RWPE1 (cell line): ENCODE results near the gene BSG.

Experiments
- CTCF ChIA-PET: fragments of 350-600 bp; sonication (Branson Sonifier 250); formaldehyde crosslinking; extraction: SDS; loops from one replicate; lab custom pipeline; 2021; lab: Yijun Ruan, JAX
- POLR2A ChIA-PET: fragments of 400-600 bp; formaldehyde crosslinking; extraction: SDS; loops from one replicate; lab custom pipeline; 2020; ENCODE audit warnings: antibody characterized with exemption; ENCODE audit not compliant: low non-redundant PET; lab: Yijun Ruan, JAX
- DNase-seq: peaks from one replicate; pipeline ENCODE4 v3.0.0; 2012; ENCODE audit warnings: low spot score
- H3K27ac ChIP-seq: fragments of 450-650 bp; 2 replicates; pipeline ENCODE4 v1.5.1; 2017
- TF ChIP-seq, protein P1 (sequence below): fragments of 450-650 bp; conservative IDR thresholded peaks from 2 replicates; pipeline ENCODE4 v1.5.1; 2017; ENCODE audit warnings: low read depth, mild to moderate bottlenecking

Gene BSG

DNA sequence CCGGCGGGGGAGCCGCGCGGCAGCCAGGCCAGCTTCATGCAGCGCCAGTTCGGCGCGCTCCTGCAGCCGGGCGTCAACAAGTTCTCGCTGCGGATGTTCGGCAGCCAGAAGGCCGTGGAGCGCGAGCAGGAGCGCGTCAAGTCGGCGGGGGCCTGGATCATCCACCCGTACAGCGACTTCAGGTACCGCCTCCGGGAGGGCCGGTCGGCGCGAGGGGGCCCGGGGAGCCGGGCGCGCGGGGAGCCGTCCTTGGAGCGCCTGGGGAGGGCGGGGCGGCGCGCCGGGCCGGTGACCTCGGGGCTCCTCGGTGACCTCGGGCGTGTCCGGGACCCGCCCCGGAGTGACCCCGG, 18.0 kb downstream of the BSG start:
- TF ChIP-seq, protein P1, sequence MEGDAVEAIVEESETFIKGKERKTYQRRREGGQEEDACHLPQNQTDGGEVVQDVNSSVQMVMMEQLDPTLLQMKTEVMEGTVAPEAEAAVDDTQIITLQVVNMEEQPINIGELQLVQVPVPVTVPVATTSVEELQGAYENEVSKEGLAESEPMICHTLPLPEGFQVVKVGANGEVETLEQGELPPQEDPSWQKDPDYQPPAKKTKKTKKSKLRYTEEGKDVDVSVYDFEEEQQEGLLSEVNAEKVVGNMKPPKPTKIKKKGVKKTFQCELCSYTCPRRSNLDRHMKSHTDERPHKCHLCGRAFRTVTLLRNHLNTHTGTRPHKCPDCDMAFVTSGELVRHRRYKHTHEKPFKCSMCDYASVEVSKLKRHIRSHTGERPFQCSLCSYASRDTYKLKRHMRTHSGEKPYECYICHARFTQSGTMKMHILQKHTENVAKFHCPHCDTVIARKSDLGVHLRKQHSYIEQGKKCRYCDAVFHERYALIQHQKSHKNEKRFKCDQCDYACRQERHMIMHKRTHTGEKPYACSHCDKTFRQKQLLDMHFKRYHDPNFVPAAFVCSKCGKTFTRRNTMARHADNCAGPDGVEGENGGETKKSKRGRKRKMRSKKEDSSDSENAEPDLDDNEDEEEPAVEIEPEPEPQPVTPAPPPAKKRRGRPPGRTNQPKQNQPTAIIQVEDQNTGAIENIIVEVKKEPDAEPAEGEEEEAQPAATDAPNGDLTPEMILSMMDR = no peak
- ChIA-PET POLR2A (no interaction called here), CTCF (no interaction called here)
- H3K27ac ChIP-seq = no peak overlapping the region
- DNase-seq = no peak

DNA sequence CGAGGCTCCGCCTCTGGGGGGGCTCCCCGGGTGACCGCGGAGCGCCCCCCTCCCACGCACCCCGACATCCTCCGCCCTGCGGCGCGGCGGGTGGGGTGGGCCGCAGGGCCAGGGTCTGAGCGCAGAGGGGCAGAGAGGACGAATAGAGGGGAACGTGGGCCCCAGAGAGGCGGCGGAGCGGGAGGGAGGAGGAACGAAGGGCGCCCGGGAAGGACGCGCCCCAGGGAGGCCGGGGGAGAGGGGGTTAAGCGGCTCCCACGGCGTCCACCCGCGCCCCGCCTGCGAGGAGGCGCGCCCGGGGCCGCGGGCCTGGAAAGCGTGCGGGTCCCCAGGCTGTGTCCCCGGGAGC, 18.3 kb downstream of the BSG start:
- ChIA-PET POLR2A (no interaction called here), CTCF (no interaction called here)
- DNase-seq = no peak
- TF ChIP-seq, protein P1 = no peak
- H3K27ac ChIP-seq = no peak overlapping the region

DNA sequence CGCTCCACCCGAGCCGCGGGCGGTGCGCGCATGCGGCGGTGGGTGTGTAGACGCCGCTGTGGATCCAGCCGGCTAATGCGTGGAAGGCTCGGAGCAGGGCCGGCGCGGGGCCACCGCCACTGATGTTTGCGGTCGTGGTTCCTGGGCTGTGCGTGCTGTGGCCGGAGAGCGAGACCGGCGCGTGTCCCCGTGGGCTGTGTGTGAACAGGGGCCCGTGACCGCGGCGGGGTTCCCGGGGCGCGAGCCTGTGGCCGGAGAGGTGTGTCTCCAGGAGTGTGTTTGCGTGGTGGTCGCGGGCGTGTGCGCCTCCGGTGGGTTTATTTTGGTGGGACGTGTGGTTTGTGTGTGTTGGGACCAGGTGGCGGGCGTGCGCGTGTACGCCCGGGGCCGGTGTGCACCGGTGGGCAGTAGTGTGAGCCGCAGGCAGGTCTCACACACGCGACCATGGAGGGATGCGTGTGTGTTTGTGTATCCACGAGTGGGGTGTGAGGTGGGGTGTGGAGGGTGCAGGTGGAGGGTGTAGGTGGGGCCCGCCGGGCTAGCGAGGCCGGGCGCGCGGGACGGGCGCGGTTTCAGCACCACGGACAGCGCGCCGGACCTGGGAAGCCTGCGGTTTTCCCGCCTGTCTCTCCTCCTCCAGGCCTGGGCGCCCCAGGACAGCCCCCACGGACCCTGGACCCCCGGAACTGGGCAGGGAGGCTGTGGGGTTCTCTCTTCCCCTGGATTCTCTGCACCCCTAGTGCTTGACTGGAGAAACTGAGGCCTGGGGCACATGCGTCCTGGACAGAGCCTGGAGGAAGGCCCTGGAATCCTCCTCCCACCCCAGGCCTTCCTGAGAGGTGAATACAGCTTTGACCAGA, 18.9 kb downstream of the BSG start:
- CTCF ChIA-PET = interaction anchor here (0.7 kb wide), 1 partner anchor 37 kb away, joined by 3 read pairs; no protein-coding TSS in a partner anchor

DNA sequence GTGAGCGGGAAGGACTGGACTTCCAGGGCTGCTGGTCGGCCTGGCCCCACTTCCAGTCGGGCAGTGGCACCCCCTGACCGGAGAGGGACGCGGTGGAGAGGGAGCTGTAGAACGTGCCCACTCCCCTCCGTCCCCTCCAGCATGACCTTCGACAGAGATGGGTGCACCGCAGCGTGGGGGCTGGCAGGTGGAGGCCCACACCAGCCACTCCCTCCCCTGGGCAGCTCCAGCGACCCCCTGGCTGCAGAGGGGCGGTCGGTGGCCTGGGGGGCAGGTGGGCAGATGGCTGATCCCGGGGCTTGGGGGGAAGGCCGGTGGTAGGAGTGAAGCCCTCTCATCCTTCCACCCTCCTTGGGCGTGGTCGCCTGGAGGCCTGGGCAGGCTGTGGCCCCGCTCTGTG, 19.7 kb downstream of the BSG start:
- no peak overlapping the region for H3K27ac ChIP-seq
- ChIA-PET CTCF (interaction anchor here (0.5 to 0.7 kb wide), 2 partner anchors 18 to 36 kb away, joined by 3 to 4 read pairs; no protein-coding TSS in a partner anchor), POLR2A (no interaction called here)
- TF ChIP-seq, protein P1 = no peak
- DNase-seq = no peak

More for the DNA sequence above, 18.9 kb downstream of the BSG start:
- DNase-seq = no peak
- POLR2A ChIA-PET = no interaction called here
- H3K27ac ChIP-seq = no peak overlapping the region
- TF ChIP-seq, protein P1 = no peak

DNA sequence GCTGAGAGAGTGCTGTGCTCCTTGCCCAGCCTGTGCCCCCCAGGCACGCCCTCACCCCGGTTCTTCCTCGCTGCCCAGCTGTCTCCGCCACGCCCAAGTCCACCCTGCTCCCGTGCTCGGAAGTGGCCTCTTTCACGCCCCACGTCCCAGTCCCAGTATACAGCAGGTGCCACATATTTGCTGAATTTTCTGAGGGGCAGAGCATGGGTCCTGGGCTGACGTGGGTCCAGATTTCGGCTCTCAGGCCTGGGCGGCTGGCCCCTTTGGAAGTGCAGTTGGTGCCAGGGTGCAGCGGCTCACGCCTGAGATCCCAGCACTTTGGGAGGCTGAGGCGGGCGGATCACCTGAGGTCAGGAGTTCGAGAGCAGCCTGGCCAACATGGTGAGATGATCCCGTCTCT, 20.7 kb downstream of the BSG start:
- TF ChIP-seq, protein P1 = no peak
- DNase-seq = no peak
- POLR2A ChIA-PET = no interaction called here
- no peak overlapping the region for H3K27ac ChIP-seq
- CTCF ChIA-PET = no interaction called here

DNA sequence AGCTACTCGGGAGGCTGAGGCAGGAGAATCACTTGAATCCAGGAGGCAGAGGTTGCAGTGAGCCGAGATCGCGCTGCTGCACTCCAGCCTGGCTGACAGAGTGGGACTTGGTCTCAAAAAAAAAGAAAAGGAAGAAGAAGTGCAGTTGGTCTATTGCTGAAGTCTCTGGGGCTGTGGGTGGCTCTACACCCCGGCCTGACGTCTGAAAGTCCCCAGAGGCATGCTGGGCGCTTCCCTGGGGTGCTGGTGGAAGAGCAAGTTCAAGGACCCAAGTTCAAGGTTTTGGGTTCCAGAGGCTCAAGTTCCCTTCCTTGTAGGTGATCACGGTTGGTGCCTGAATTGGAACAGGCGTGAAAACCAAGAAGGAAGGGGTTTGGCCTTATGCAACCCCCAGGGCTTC, 21.1 kb downstream of the BSG start:
- TF ChIP-seq, protein P1 = no peak
- ChIA-PET CTCF (no interaction called here), POLR2A (no interaction called here)

More for the DNA sequence above, 21.1 kb downstream of the BSG start:
- H3K27ac ChIP-seq = no peak overlapping the region
- no peak for DNase-seq
